ENCODE results near the gene ZNF467.
A peak's percentile ranks its signal among the peaks of the same experiment; 100 is the strongest.

ZNF467 gene

DNA sequence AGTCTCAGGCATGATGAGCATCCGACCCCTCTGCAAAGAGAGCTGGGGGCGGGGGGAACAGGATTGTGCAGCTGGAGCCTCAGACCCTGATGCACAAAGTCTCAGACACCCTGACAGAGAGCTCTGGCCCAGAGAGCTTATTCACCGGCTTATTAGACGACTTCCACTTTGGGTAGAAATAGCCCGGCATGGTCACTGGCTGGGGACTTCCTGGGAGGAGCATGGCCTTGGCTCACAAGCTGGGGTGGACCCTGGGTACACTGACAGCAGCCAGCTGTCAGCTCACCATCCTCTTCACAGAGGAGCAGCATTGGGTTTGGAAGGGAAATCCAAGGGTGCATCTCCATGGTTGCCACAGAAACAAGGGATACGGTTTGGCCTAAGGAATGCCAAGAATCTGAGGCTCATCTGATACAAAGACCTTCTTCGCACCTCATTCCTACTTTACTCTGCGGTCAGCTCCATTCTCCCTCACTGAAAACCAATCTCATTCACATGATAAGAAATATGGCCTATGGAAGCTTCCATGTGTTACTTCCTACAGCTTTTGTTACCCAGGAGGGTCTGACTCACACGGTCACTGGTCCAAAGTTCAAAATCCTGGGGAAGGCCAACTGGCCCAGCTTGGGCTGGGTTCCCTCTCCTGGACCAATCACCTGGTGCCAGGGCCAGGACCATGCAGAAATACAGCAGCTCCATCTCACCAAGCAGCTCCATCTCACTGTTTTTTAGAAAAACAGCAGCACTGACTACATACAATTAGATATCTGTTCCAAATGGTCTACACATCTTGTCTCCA, 25.1 kb downstream of the ZNF467 start:
- DNase-seq (ENCODE audit: low spot score) = no peak

DNA sequence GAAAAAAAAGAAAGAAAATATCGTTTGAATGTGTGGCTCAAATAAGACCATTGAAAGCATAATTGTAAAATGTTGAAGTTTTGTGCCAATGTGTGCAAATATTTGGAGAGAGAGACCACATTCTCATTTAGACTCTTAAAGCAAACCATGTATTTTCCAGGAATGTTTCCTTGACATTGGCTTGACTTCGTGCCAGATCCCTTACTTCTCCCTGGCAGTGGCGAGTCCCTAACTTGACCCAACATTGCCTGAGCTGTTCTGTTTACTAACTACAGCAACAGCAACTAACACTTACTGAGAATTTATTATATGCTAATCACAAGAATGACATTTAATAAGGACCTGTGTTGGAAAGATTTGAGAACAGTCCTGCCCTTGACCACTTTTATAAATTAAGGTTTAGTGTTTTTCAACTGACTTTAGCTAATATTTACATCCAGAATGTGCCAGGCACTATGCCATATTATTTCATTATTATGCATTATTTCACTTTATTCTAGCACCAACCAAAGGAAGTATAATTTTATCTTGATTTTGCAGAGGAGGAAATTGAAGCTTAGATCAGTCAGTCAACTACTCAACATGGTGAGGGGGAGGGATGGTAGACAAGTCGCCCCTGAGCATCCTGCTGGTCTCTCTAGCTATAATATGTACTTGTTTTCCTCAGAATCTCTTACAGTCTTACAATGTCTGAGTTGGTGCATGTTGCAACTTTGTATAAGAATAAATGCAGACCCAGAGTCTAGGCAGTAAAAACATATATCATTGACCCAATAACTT, 29.7 kb downstream of the ZNF467 start:
- no peak for DNase-seq (ENCODE audit: low spot score)

DNA sequence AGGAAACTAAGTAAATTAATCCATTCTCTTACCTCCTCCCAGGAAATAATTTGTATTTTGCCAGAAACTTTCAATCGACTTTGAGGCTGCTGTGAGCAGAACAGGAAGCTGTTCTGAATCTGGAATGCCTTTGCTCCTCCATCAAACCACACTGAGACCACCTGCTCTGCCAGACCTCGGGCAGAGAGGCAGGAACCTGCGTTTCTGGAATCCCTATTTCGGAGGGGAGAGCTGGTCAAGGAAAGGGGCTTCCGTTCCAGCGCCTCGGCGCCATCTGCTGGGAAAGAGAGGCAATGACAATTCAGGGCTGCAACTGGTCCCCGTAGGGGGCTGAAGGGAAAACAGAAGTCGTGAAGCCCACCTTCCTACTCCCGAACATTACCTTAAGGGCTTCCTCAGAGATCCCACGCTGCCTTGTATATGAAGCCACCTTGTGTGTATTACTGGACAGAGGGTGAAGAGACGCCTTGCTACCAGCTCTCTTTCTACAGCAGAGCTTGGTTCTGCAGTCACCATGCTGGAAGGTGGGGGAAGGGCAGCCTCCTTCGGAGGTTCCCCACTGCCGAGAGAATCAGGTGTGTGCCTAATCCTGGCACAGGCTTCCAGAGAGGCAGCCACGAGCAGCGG, 31.2 kb downstream of the ZNF467 start:
- DNase-seq (ENCODE audit: low spot score) = peak; percentile 90

DNA sequence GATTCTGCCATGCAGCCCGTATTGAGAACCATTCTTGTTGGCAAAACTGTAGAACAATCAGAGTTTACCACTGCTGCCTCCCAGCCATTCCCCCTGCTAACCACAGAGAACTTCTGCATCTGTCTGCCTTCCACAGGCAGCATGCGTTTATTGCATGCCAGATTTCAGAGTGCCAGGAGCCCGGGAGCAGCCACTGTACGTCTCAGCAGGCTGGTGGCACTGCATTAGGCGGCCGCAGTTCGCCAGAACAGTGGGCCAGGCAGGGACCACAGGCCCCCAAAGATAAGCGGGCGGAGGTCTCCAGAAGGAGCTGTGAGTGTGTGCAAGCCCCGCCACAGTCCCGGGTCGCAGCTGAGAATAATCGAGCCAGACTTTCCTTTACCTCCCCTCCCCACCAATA, 31.8 kb downstream of the ZNF467 start:
- DNase-seq (ENCODE audit: low spot score) = peak; percentile 73

DNA sequence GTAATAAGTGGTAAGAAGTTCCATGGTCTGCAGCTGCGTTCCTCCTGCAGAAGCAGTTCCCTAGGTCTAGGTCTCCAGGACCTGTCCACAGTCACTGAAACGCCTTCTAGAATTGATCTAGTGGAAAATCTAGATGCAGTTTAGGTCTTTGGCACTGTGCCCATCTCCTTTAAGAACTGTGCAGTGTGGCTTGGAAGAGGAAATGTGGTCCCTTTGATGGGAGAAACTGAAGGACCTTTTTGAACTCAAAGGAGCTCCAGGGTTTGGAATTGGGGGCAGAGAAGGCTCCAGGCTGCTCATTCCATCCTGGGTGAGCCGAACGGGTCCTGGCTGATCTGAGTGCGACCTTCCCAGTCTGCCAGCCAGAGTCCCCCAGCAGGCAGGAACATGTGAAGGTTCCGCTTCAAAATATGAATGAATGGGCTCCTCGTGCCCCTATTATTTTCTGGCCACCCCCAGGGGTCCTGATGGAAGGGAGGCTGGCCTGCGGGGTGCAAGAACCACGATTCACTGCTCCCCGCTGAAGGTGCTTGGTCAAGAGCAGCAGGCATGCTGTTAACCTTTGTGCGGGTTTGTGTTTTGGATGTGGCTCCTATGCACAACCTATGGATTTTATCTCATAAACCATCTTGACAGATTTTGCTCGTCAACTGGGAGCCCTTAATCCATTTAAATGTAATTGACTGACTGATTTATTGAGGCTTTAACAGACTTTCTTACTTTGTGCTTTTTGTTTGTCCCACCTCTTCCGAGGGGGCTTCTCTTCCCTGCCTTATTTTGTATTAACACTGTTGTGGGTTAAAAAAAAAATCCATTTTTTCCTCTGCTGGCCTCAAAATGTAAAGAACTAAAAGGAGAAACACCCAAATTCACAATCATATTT, 36.7 kb downstream of the ZNF467 start:
- DNase-seq (ENCODE audit: low spot score) = no peak

DNA sequence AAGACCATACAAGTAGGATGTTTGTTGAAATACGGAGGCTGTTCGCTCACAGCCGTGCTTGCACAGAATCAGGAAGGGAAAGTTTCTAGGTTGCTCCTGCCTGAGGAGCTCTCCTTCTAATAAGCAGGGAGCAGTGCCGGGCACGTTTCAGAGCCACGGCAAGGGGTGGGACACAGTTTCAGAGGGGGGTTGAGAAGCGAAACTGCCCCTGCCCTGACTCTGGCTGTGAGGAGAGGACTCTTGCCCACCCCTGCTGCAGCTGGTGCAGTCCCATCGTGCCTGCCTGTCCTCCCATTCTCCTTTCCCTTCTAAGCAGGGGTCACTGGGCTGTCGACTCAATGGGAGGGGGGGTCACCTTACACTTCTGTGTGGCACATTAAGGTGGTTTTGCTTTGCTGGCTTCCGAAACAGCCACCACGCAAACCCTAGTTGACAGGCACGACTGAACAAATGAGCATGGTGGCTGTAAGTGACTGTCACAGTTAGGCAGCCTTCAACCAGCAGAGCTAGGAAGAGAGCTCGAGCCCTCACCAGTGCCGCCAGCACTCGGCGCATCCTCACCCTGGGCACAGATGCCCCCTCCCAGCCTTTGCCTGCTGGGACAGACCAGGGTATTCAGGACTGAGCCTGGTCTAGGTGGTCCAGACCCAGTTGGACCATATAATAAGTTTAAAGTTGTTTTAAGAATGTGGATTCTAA, 37.5 kb downstream of the ZNF467 start:
- no peak for DNase-seq (ENCODE audit: low spot score)

DNA sequence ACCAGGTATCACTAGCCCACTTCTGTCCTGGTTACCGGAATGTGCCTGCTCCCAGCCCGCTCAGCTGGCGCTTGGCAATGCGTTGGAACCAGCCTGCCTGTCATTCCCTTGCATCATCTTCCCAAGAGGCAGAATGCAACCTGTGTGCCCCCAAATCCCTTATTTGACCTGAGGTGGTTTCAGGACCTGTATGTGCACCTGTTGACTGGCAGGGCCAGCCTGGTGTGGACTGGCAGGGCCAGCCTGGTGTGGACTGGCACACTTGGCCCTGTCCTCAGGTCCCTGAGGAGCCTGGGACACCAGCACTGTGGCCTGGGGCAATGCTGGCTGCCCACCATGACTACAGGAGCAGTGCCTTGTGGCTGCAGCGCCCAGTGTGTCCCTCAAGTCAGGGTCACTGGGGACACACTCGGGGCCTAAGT, 38.2 kb downstream of the ZNF467 start:
- no peak for DNase-seq (ENCODE audit: low spot score)

DNA sequence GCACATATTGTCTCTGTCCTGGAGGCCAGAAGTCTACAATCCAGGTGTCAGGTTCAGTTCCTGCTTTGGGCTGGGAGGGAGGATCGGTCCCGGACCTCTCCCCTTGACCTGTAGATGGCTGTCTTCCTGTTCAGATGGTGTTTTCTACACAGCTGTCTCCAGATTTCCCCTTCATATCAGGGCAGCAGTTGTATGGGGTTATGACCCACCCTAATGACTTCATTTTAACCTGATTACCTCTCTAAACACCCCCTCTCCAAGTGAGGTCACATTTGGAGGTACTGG, 38.7 kb downstream of the ZNF467 start:
- DNase-seq (ENCODE audit: low spot score) = no peak

DNA sequence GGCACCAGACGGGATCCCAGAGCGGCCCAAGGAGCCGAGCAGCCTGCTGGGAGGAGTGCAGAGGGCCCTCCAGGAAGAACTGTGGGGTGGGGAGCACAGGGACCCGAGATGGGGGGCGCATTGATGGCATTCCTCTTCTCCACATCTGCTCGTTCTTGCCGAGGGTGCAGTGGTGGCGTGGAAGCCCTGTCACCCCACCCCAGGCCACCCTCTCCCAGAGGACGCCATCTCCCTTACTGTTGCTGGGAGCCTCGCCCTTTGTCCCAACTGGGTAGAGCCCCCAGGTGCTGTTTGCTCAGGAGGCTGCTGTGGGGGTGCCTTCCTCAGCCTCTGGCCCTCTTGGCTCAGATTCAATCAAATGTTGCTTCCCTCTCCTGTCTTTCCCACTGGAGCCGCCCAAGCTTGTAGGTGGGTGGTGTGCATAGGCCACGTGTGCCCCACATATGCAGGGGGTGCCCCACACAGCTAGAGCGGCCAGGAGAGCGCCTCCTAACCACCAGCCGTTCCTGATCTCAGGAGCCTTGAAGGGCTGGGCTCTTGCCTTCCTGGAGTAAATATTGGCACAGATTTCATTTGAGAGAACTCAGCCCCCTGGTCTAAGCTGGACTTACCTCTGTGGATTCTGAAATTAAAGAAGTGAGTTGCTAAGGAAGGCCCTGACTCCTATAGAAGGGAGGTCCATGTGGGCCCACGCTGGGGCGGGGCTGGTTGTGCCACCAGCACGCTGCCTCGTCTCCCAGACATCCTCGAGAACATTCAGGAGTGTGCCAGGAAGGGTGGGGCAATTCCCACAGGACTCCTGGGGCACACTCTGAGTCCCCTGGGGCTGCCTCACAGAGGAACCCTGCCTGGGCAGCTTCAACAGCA, 39.2 kb downstream of the ZNF467 start:
- no peak for DNase-seq (ENCODE audit: low spot score)

DNA sequence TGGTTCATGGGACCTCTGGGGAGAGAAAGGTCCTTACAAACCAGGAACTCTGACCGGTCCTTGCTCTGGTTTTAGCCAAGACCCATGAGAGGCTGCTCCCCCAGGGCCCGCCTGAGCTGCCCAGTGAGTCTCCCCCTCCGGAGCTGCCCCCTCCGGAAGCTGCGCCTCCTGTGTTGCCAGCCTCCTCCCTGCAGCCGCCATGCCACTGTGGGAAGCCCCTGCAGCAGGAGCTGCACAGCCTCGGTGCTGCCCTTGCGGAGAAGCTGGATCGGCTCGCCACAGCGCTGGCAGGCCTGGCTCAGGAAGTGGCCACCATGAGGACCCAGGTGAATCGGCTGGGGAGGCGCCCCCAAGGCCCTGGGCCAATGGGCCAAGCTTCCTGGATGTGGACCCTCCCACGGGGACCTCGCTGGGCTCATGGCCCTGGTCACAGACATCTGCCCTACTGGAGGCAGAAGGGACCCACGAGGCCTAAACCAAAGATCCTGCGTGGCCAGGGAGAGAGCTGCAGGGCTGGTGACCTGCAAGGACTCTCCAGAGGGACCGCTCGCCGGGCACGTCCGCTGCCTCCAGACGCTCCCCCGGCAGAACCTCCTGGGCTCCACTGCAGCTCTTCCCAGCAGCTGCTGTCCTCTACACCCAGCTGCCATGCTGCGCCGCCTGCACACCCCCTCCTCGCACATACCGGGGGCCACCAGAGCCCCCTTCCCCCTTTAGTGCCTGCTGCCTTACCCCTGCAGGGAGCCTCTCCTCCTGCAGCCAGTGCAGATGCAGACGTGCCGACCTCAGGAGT, 40.1 kb downstream of the ZNF467 start:
- DNase-seq (ENCODE audit: low spot score) = no peak

DNA sequence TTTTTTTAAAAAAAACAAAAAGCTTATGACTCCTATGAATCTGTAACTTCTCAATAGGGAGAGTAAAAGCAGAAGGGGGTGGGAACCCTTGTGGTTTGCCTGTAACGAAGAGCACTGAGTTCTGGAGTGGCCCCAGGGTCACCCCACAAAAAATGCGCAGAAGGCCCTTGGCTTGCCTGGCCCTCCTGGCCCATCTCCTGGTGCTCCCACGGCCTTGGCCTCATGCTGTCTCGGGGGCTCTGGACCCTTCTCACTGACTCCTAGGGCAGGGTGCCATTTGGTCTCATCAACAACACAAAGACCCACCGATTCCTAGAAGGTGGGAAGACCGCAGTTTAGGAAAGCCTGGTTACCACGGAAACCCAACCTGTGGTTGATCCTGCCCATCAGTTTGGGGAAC, 40.8 kb downstream of the ZNF467 start:
- DNase-seq (ENCODE audit: low spot score) = no peak

DNA sequence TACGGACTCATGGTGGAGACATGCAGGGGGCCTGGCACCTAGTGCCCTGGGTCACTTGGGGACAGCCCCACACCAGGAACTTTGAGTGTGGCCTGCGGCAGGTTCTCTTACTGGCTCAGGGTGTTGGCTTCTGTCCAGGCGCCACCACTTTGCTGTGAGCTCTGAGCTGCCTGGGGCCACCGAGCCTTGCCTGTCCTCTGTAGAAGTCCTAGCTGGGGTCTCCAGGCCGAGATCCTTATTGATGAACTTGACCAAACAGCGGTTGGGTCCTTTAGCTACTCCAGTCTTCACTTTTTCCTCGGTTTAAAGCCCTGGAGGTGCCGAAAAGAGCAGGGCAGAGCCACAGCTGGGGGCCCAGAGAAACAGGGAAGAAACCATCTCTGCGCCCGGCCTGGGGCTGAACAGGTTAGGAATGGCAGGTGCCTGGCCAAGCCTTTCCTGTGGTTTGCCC, 41.3 kb downstream of the ZNF467 start:
- DNase-seq (ENCODE audit: low spot score) = no peak

DNA sequence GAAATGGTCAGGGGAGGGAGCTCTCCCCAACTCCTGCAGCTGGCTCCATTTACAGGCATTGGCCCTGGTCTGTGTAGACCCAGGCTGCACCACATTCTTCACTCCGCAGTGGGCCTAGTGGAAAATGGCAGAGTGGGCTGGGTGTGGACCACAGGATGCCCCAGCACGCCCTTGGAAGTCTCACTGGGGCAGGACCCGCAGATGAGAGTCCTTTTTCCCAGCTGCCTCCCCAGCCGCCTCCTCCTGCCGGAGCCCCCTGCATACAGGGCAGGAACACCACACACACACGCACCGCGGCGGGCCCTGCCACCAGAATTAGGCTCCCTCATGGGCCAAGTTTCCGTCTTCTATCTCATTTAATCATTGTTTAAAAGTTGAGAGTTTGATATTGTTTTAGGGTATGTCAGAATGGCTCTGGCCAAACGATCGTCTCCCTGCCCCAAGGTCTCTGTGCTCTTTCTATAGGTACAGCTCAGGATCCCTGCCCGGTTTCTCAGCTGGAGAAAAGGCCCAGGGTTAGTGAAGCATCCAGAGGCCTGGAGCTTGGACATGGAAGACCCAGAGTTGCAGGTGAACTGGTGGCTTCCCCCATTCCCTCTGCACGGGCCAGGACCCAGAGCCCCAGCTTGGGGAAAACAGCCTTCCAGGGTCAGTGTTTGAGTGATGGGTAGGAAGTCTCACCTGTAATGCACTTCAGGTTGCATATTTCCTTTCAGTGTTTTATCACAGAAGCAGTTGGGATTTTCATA, 42.0 kb downstream of the ZNF467 start:
- no peak for DNase-seq (ENCODE audit: low spot score)

DNA sequence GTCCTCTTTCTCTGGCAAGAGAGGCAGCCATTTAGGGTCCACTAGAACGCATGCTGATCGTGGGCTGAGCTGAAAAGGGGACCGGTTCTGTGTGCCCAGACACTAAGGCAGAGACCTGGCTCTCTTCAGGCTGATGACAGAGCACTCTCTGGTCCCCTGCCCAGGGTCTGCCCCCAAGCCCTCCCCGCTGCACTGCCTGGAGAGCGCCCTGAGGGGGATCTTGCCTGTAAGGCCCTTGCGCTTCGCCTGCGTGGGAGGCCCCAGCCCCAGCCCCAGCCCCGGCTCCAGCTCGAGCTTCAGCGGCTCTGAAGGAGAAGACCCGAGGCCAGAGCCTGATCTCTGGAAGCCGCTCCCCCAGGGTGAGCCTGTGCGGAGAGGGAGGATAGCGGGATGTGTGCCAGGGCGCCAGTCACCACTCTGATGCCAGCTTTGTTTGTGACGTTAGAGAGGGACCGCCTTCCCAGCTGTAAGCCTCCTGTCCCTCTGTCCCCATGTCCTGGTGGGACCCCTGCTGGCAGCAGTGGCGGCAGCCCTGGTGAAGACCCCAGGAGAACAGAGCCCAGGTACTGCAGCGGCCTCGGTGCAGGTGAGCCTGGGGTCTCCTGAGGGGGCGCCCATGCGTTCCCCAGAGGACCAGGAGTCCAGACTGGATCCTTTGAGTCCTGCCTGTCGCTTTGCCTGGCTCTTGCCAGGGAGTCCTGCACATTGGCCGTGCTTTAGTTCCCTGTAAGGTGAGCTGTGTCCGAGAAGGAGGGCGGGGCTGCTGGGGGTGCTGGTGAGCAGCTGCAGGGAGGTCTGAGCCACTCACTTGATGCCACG, 43.2 kb downstream of the ZNF467 start:
- no peak for DNase-seq (ENCODE audit: low spot score)

DNA sequence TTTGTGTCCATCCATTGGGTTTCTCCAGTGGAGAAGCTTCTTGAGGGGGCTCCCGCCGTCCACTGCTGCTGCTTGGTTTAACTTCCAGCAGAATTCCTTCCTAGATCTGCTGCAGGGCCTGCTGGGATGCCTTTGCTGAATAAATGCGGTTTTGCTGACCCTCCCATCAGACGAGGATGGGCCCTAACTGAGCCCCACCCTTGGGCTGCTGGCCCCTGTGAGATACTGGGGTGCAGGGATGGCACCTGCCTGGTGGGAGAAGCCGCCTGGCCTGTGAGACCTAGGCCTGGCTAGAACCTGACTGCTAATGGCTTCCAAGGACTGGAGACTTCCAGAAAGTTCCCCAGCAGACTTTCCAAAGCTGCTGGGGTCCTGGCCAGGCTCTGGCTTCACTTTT, 43.8 kb downstream of the ZNF467 start:
- DNase-seq (ENCODE audit: low spot score) = no peak

DNA sequence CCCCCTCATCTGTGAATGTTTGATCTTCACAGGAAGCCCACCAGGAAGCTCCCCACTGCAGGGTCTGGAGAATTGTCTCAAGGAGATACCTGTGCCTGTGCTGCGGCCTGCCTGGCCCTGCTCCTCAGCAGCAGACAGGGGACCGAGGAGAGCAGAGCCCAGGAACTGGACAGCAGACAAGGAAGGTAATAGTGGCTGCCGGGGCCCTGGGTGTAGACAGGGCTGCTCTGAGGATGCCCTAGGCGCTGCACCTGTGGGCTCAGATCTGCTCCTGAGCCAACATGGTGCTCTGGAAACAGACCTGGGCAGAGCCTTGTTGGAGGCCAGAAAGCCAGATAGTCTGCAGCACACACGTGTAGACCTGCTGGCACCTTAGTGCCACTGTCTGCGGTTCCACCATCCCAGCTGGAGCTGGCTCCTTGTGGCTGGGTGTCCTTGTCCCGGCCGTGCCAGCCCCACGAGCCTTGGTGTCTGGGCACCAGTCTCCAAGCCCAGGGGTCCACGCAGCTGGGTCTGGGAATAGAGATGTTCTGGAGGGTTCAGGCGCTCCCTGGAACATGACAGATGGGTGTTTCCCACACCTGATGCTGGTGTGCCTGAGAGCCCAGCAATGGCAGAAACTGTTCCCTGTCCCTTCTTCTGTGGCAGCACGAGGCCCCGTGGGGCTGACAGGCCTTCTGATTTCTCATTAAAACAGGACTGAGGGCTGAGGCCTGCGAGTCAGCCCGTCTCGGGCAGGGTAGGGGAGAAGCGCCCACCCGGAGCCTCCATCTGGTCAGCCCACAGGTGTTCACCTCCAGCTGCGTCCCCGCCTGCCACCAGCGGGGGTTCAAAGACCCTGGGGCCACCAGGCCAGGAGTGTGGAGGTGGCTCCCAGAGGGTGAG, 44.7 kb downstream of the ZNF467 start:
- DNase-seq (ENCODE audit: low spot score) = no peak

DNA sequence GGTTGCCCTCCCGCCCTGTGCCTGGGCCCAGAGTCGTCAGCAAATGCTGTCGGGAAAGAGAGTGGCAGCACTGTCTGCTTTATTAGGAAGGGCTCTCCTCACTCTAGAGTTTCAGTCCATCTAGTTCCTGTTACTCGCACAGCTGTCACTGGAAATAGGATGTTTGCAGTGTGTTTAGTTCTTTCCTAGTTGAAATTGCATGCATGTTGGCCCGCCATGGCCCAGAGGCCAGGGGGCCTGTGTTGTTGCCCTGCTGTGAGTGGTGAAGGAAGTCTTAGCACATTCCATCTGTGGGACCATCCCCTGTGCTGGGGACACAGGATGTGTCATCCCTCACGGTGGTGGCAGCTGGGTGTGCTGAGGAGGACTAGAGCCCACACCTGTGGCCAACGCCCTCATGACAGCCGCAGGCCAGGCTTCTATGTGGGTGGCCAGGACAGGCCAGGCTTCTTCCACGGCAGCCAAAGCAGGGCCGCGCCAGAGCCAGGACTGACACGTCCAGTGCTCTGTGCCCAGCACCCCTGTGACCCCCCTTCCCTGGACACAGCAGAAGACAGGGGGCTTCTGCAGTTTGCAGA, 45.4 kb downstream of the ZNF467 start:
- no peak for DNase-seq (ENCODE audit: low spot score)
